Measurements from ENCODE around the gene PCBP3. TPM values are rescaled to one million over a fixed set of nuclear protein-coding genes. Genes with fewer than 3 reads are reported as not detected.

Gene PCBP3
- polyA plus RNA-seq, 1 donor from 2014 or later, result 1.7 TPM

DNA sequence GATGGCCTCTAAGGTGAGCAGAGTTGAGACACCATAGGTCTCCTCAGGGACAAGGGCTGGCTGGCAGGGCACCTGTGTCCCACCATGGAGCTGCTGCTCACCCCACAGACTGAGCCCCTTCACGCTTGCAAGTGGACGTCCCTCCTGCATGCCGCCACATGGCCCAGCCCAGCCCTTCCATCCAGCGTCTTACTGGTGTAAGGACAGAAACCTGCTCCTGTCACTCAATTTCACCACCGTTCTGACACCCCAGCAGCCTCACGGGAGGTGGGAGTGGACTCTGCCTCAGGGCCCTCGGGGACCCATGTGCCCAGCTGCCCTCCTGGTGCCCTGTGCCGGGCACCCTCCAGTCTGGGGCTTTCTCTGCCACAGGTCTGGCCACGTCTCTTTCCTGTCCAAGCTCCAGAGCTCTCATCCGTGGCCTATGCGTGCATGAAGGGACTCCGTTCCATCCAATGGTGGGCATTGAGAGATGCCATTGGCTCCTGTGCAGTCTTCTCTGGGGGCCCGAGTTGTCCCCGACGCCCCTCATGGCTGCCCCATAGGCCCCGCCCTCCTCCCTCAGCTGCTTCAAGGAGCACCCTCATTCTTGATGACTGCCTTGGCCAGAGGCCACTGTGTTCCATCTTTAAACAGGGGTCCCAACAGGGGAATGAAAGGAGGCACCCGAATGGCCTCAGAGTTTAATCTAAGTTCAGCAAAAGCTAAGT is 295.4 kb downstream of the PCBP3 start:
- TF ChIP-seq POLR2AphosphoS5 (IDR thresholded peaks at IDR 0.05) (no peak), EP300 (conservative IDR thresholded peaks at IDR 0.05; ENCODE audit: poor library complexity, severe bottlenecking) (no peak), MXI1 (conservative IDR thresholded peaks at IDR 0.05; ENCODE audit: poor library complexity, severe bottlenecking) (no peak), EZH2 (IDR thresholded peaks at IDR 0.05; ENCODE audit: borderline replicate concordance, insufficient read depth, low read length, poor library complexity, severe bottlenecking) (no peak), TAF1 (IDR thresholded peaks at IDR 0.05; ENCODE audit: low read depth) (no peak), SMC3 (conservative IDR thresholded peaks at IDR 0.05; ENCODE audit: poor library complexity) (no peak), RAD21 (conservative IDR thresholded peaks at IDR 0.05) (no peak)
- TF ChIP-seq, protein P1, sequence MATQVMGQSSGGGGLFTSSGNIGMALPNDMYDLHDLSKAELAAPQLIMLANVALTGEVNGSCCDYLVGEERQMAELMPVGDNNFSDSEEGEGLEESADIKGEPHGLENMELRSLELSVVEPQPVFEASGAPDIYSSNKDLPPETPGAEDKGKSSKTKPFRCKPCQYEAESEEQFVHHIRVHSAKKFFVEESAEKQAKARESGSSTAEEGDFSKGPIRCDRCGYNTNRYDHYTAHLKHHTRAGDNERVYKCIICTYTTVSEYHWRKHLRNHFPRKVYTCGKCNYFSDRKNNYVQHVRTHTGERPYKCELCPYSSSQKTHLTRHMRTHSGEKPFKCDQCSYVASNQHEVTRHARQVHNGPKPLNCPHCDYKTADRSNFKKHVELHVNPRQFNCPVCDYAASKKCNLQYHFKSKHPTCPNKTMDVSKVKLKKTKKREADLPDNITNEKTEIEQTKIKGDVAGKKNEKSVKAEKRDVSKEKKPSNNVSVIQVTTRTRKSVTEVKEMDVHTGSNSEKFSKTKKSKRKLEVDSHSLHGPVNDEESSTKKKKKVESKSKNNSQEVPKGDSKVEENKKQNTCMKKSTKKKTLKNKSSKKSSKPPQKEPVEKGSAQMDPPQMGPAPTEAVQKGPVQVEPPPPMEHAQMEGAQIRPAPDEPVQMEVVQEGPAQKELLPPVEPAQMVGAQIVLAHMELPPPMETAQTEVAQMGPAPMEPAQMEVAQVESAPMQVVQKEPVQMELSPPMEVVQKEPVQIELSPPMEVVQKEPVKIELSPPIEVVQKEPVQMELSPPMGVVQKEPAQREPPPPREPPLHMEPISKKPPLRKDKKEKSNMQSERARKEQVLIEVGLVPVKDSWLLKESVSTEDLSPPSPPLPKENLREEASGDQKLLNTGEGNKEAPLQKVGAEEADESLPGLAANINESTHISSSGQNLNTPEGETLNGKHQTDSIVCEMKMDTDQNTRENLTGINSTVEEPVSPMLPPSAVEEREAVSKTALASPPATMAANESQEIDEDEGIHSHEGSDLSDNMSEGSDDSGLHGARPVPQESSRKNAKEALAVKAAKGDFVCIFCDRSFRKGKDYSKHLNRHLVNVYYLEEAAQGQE (IDR thresholded peaks at IDR 0.05; ENCODE audit: borderline replicate concordance), result no peak
- TF ChIP-seq, protein P2, sequence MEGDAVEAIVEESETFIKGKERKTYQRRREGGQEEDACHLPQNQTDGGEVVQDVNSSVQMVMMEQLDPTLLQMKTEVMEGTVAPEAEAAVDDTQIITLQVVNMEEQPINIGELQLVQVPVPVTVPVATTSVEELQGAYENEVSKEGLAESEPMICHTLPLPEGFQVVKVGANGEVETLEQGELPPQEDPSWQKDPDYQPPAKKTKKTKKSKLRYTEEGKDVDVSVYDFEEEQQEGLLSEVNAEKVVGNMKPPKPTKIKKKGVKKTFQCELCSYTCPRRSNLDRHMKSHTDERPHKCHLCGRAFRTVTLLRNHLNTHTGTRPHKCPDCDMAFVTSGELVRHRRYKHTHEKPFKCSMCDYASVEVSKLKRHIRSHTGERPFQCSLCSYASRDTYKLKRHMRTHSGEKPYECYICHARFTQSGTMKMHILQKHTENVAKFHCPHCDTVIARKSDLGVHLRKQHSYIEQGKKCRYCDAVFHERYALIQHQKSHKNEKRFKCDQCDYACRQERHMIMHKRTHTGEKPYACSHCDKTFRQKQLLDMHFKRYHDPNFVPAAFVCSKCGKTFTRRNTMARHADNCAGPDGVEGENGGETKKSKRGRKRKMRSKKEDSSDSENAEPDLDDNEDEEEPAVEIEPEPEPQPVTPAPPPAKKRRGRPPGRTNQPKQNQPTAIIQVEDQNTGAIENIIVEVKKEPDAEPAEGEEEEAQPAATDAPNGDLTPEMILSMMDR (IDR thresholded peaks at IDR 0.05; ENCODE audit: poor library complexity, severe bottlenecking), result no peak
- Histone ChIP-seq H3K9me3 (ENCODE audit: low read length) (peaks cover 7% of the 10 kb centered on the region), H3K9ac (ENCODE audit: low read length) (no peak overlapping the region)

DNA sequence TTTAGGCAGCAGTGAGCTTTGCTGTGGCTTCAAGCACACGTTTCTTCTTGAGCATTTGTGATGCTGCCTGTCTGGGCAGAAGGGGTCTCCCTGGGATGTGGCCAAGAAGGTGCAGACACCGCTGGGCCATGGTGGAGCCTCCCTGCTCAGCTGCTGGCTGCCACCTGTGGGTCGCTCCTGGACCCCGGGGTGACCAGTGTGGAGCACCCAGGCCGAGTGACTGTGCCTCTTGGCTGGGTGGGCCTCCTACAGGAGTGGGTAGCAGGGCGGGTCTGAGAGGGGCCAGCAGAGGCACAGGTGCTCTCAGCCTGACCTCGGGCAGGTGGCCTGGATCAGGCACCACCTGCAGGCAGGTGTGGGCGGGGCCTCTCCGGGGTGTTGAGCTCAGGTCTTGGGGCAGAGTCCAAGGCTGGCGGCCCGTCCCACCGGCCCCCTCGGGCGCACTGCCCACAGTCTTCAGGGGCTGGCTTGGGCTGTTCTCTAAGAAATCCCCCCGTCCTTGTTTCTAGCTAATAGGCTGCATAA is 296.1 kb downstream of the PCBP3 start:
- H3K36me3 ChIP-seq (ENCODE audit: insufficient read depth, low read length), result no peaks in the 10 kb centered on the region
- no peaks in the 10 kb centered on the region for H3F3A ChIP-seq (ENCODE audit: insufficient read depth, low read length, poor library complexity, severe bottlenecking)
- peaks cover 7% of the 10 kb centered on the region for H3K9me3 ChIP-seq (ENCODE audit: low read length)
- H3K4me3 ChIP-seq (ENCODE audit: low read length), result no peak overlapping the region
- no peaks in the 10 kb centered on the region for H3K79me2 ChIP-seq (replicated peaks; ENCODE audit: insufficient read depth, low read length)
- TF ChIP-seq, protein P1 (IDR thresholded peaks at IDR 0.05; ENCODE audit: borderline replicate concordance), result no peak
- no peak for TF ChIP-seq POLR2AphosphoS5 (IDR thresholded peaks at IDR 0.05)
- TF ChIP-seq TAF1 (IDR thresholded peaks at IDR 0.05; ENCODE audit: low read depth), result no peak
- TF ChIP-seq SMC3 (conservative IDR thresholded peaks at IDR 0.05; ENCODE audit: poor library complexity), result no peak
- no peak for TF ChIP-seq RAD21 (conservative IDR thresholded peaks at IDR 0.05)
- TF ChIP-seq EZH2 (IDR thresholded peaks at IDR 0.05; ENCODE audit: borderline replicate concordance, insufficient read depth, low read length, poor library complexity, severe bottlenecking), result no peak
- H3K9ac ChIP-seq (ENCODE audit: low read length), result no peak overlapping the region
- no peaks in the 10 kb centered on the region for H4K20me1 ChIP-seq (ENCODE audit: insufficient read depth)
- no peak overlapping the region for H3K4me2 ChIP-seq (ENCODE audit: low read length)
- no peaks in the 10 kb centered on the region for H3K27me3 ChIP-seq (ENCODE audit: insufficient read depth, low read depth, low read length)
- no peak overlapping the region for H2AFZ ChIP-seq (ENCODE audit: low read depth, low read length)
- H3K27ac ChIP-seq (ENCODE audit: low read length), result no peak overlapping the region
- H3K9me2 ChIP-seq (ENCODE audit: insufficient read depth, low read length), result no peaks in the 10 kb centered on the region

More for the DNA sequence above, 295.4 kb downstream of the PCBP3 start:
- Histone ChIP-seq H4K20me1 (ENCODE audit: insufficient read depth) (no peaks in the 10 kb centered on the region), H3K27ac (ENCODE audit: low read length) (no peak overlapping the region), H2AFZ (ENCODE audit: low read depth, low read length) (no peak overlapping the region), H3F3A (ENCODE audit: insufficient read depth, low read length, poor library complexity, severe bottlenecking) (no peaks in the 10 kb centered on the region), H3K4me2 (ENCODE audit: low read length) (no peak overlapping the region), H3K27me3 (ENCODE audit: insufficient read depth, low read depth, low read length) (no peaks in the 10 kb centered on the region), H3K79me2 (replicated peaks; ENCODE audit: insufficient read depth, low read length) (no peaks in the 10 kb centered on the region), H3K9me2 (ENCODE audit: insufficient read depth, low read length) (no peaks in the 10 kb centered on the region), H3K4me3 (ENCODE audit: low read length) (no peak overlapping the region), H3K36me3 (ENCODE audit: insufficient read depth, low read length) (no peaks in the 10 kb centered on the region)

All from neural cell (in vitro differentiated cells).